ENCODE results near the gene TMC3.
"Not testable (repeated sequence)": the region's sequence is repeated elsewhere in the genome, so short reads cannot be mapped to it uniquely, and the experiment has no call there.

TMC3 gene

GRCh38 chr15:81360491-81360890, 13.5 kb downstream of the TMC3 start:
- no peak for TF ChIP-seq CTCF (IDR thresholded peaks at IDR 0.05; ENCODE audit: insufficient read depth, low read length, missing control alignments)
- no peak for DNase-seq (ENCODE audit: low read depth, low spot score)
- ChIA-PET CTCF (no interaction called here), POLR2A (no interaction called here)
- no peak overlapping the region for H3K4me3 ChIP-seq (ENCODE audit: low read depth, low read length)

- ChIA-PET CTCF (interaction anchor here (1.1 to 1.2 kb wide), 2 partner anchors 9 to 52 kb away, joined by 3 read pairs; no protein-coding TSS in a partner anchor), POLR2A (no interaction called here)
- no peak for DNase-seq (ENCODE audit: low read depth, low spot score)
- TF ChIP-seq CTCF (IDR thresholded peaks at IDR 0.05; ENCODE audit: insufficient read depth, low read length, missing control alignments) = no peak
- H3K4me3 ChIP-seq (ENCODE audit: low read depth, low read length) = no peak overlapping the region
Observed at GRCh38 chr15:81358248-81358647, 15.8 kb downstream of the TMC3 start.

DNA sequence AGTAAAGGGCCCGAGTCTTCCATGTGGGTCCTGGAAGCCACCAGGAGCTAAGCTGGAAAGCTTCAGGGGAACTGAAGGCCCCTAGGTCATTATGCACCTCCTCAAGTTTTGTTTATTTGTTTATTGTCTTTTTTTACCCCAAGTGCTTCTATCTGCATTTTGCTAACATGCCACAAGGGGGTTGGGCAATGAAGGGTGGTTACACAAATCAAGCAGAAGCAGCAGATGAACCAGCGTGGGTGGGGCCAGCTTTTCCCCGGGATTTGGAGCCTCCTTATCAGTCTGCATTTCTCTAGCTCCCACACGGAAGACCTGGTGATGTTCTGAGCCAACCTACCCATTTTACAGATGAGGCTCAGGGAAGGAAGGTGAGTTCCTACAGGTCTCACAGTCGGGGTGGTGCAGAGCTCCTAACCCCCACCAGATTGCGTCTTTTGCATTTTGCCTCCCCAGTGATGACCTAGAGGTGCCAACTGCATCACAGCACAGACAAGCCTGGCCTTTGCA, 16.8 kb downstream of the TMC3 start:
- TF ChIP-seq CTCF (IDR thresholded peaks at IDR 0.05; ENCODE audit: insufficient read depth, low read length, missing control alignments) = no peak
- POLR2A ChIA-PET = no interaction called here
- CTCF ChIA-PET = interaction anchor here (1.0 to 4.3 kb wide), 2 partner anchors 45 to 82 kb away, joined by 4 to 21 read pairs; no protein-coding TSS in a partner anchor
- H3K4me3 ChIP-seq (ENCODE audit: low read depth, low read length) = no peak overlapping the region
- DNase-seq (ENCODE audit: low read depth, low spot score) = no peak

- no peak for DNase-seq (ENCODE audit: low read depth, low spot score)
- ChIA-PET POLR2A (no interaction called here), CTCF (interaction anchor here (1.7 to 4.3 kb wide), 2 partner anchors 25 to 81 kb away, joined by 3 to 21 read pairs; no protein-coding TSS in a partner anchor)
- no peak overlapping the region for H3K4me3 ChIP-seq (ENCODE audit: low read depth, low read length)
- TF ChIP-seq CTCF (IDR thresholded peaks at IDR 0.05; ENCODE audit: insufficient read depth, low read length, missing control alignments) = no peak
Observed at GRCh38 chr15:81356252-81356651, 17.8 kb downstream of the TMC3 start.

DNA sequence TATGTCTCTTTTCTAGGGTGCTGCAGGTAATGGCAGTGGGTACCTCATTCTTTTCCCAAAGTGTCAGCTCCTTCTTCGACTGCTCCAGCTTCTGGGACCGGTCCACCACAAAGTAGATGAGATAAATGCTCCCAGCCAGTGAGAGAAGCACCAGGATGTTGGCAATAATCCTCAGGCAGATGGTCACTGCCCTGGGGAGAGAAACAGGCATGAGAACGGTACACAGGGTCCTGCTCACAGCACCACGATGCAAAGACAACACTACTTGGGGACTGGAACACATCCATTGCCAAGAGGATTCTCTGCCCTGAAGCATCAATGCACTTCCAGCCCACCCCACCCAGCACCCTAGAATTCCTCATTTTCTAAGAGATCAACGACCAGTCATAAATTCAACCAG, 22.4 kb downstream of the TMC3 start:
- DNase-seq (ENCODE audit: low read depth, low spot score) = no peak
- no peak overlapping the region for H3K4me3 ChIP-seq (ENCODE audit: low read depth, low read length)
- POLR2A ChIA-PET = no interaction called here
- CTCF ChIA-PET = no interaction called here
- TF ChIP-seq CTCF (IDR thresholded peaks at IDR 0.05; ENCODE audit: insufficient read depth, low read length, missing control alignments) = no peak

DNA sequence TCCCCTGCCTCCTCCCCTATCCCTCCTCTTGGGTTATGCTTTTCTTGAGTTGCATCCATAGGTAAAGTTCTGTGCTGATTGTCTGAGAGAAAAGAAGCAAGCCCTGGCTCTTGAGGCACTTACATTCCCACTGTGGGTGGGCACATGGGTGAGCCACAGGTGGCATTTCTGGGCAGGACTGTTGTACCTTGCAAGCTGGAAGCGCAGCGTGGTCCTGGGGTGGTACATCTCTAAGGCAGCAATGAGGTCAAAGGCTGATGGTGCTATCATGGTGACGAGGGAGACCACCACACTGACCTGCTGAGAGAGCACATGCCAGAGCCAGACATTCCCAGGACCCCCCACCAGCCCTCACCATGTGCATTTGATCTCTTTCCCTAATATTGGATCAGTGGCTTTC, 24.7 kb downstream of the TMC3 start:
- no peak overlapping the region for H3K4me3 ChIP-seq (ENCODE audit: low read depth, low read length)
- ChIA-PET POLR2A (no interaction called here), CTCF (no interaction called here)
- no peak for TF ChIP-seq CTCF (IDR thresholded peaks at IDR 0.05; ENCODE audit: insufficient read depth, low read length, missing control alignments)
- DNase-seq (ENCODE audit: low read depth, low spot score) = no peak

DNA sequence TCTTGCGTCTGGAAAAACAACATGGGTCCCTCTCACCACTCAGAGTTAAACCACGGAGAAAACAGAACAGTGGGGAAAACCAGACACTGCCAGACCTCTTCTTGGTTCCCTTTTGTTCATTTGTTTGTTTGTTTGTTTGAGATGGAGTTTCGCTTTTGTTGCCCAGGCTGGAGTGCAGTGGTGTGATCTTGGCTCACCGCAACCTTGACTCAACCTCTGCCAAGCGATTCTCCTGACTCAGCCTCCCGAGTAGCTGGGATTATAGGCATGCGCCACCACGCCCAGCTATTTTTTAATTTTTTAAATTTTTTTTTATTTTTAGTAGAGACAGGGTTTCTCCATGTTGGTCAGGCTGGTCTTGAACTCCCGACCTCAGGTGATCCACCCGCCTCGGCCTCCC, 25.3 kb downstream of the TMC3 start:
- DNase-seq (ENCODE audit: low read depth, low spot score); POLR2A ChIA-PET; CTCF ChIA-PET; H3K4me3 ChIP-seq (ENCODE audit: low read depth, low read length): not testable (repeated sequence)
